ENCODE data around the gene MRPL34.

DNA sequence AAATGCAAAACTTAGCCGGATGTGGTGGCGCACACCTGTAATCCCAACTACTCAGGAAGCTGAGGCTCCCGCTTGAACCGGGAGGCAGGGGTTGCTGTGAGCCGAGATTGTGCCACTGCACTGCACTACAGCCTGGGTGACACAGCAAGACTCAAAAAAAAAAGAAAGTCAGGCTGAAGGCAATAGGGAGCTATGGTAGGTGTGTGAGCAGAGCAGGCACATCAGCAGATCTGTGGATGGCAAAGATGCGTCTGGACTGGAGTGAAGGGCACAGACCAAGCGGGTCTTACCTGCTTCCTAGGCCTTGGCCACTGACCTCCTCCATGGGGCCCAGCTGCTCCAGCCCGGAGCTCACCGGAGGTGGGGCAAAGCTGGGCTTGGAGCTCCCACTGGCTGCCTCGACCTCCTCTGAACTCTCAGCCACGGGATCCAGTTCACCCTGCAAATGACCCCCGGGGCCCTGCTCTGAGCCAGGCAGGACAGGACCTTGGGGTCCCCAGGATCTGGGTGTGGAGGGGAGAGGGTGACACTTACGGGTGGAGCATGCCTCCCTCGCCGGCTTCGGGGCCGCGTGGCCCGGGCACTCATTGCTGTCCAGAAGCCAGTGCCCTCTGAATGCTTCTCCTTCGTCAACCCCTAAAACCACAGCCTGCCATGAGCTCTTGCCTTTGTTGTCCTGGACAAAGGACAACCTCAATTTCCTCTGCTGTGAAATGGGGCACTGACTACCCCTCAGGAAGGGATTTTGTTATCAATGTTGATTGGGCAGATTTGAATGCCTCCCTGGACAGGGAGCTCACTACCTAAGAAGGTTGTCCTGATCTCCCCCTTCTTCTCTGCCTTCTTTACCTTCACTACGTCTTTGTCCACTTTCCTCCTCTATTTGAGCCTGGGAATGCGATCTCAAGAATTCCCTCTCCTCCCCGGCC lies 41.7 kb upstream of the MRPL34 start:
- no peak for TF ChIP-seq EZH2 (IDR thresholded peaks at IDR 0.05; ENCODE audit: low read length, unreplicated experiment)
- TF ChIP-seq, protein P1, sequence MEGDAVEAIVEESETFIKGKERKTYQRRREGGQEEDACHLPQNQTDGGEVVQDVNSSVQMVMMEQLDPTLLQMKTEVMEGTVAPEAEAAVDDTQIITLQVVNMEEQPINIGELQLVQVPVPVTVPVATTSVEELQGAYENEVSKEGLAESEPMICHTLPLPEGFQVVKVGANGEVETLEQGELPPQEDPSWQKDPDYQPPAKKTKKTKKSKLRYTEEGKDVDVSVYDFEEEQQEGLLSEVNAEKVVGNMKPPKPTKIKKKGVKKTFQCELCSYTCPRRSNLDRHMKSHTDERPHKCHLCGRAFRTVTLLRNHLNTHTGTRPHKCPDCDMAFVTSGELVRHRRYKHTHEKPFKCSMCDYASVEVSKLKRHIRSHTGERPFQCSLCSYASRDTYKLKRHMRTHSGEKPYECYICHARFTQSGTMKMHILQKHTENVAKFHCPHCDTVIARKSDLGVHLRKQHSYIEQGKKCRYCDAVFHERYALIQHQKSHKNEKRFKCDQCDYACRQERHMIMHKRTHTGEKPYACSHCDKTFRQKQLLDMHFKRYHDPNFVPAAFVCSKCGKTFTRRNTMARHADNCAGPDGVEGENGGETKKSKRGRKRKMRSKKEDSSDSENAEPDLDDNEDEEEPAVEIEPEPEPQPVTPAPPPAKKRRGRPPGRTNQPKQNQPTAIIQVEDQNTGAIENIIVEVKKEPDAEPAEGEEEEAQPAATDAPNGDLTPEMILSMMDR (conservative IDR thresholded peaks at IDR 0.05; ENCODE audit: low read depth, low read length) = no peak
